PFSK-1 (cell line): ENCODE data around the gene STXBP5L.

ENCODE experiments used
- FOXP2 ChIP-seq: optimal IDR thresholded peaks from 2 replicates; pipeline ENCODE3; 2011; ENCODE audit warnings: borderline replicate concordance, control low read depth, inconsistent platforms; ENCODE audit not compliant: insufficient read depth; ENCODE audit errors: extremely low read length, extremely low read depth
- POLR2AphosphoS5 ChIP-seq: IDR thresholded peaks from 2 replicates; pipeline ENCODE4 v1.6.1; 2012; ENCODE audit warnings: low read depth, mild to moderate bottlenecking, control low read depth, low read length, moderate library complexity
- SIN3A ChIP-seq: IDR thresholded peaks from 2 replicates; pipeline ENCODE4 v1.6.1; 2012; ENCODE audit warnings: mild to moderate bottlenecking, low read length, moderate library complexity, borderline replicate concordance; ENCODE audit not compliant: insufficient read depth
- TAF1 ChIP-seq: IDR thresholded peaks from 2 replicates; pipeline ENCODE4 v1.6.1; 2012; ENCODE audit warnings: low read length, control low read depth, borderline replicate concordance; ENCODE audit not compliant: insufficient read depth
- TF ChIP-seq, protein P1 (sequence below), 2 experiments: IDR thresholded peaks; 2 replicates each; pipeline versions ENCODE4 v1.6.1 to v1.8.0; 2011 to 2012; ENCODE audit warnings: low read depth in 2 of 2, low read length in 2 of 2, control low read depth in 1 of 2, inconsistent platforms in 1 of 2, mild to moderate bottlenecking in 1 of 2, moderate library complexity in 1 of 2; ENCODE audit not compliant: insufficient read depth in 1 of 2

Gene STXBP5L

DNA sequence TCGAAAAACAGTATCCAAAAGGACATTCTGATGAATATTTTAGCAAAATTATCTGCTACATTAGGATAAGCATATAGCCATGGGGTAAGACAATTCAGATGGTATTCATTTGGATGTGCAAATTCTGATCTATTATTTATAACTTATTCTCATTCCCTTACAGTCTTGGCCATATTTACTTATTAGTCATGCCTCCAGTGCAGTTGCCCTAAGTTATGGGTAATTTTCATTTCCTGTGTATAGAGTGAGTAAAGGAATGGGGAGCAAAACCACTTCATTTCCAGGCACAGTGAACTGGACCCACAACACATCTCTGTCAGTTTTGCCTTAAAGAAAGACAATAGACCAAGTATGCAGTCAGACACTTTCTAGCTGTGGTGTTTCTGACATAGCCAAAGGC is 503.5 kb downstream of the STXBP5L start:
- TF ChIP-seq, protein P1, sequence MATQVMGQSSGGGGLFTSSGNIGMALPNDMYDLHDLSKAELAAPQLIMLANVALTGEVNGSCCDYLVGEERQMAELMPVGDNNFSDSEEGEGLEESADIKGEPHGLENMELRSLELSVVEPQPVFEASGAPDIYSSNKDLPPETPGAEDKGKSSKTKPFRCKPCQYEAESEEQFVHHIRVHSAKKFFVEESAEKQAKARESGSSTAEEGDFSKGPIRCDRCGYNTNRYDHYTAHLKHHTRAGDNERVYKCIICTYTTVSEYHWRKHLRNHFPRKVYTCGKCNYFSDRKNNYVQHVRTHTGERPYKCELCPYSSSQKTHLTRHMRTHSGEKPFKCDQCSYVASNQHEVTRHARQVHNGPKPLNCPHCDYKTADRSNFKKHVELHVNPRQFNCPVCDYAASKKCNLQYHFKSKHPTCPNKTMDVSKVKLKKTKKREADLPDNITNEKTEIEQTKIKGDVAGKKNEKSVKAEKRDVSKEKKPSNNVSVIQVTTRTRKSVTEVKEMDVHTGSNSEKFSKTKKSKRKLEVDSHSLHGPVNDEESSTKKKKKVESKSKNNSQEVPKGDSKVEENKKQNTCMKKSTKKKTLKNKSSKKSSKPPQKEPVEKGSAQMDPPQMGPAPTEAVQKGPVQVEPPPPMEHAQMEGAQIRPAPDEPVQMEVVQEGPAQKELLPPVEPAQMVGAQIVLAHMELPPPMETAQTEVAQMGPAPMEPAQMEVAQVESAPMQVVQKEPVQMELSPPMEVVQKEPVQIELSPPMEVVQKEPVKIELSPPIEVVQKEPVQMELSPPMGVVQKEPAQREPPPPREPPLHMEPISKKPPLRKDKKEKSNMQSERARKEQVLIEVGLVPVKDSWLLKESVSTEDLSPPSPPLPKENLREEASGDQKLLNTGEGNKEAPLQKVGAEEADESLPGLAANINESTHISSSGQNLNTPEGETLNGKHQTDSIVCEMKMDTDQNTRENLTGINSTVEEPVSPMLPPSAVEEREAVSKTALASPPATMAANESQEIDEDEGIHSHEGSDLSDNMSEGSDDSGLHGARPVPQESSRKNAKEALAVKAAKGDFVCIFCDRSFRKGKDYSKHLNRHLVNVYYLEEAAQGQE (IDR thresholded peaks at IDR 0.05; ENCODE audit: insufficient read depth in 1 of 2, low read depth in 2 of 2, low read length in 2 of 2) = no peak
- TF ChIP-seq TAF1 = no peak
- TF ChIP-seq SIN3A = no peak
- TF ChIP-seq FOXP2 = no peak
- TF ChIP-seq POLR2AphosphoS5 = no peak

DNA sequence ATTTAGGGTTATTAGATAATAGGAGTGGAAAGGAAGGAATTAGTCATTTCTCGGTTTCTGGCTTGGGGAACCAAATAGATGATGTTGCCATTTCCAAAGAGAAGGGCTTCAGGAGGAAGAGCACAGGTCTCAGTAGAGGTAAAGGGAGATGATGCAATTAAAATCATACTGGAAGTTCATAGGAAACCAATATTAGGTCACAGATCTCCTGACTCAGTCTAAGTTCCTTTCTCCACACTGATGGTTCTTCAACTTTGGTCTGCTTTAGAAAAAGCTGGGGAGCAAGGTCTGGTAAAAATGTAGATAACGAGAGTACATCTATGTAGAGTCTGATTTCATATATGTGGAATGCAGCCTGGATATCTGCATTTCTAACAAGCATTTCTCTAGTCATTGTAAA is 506.9 kb downstream of the STXBP5L start:
- TF ChIP-seq, protein P1 (IDR thresholded peaks at IDR 0.05; ENCODE audit: insufficient read depth in 1 of 2, low read depth in 2 of 2, low read length in 2 of 2) = no peak
- TF ChIP-seq SIN3A = no peak
- TF ChIP-seq TAF1 = no peak
- no peak for TF ChIP-seq FOXP2
- TF ChIP-seq POLR2AphosphoS5 = no peak

DNA sequence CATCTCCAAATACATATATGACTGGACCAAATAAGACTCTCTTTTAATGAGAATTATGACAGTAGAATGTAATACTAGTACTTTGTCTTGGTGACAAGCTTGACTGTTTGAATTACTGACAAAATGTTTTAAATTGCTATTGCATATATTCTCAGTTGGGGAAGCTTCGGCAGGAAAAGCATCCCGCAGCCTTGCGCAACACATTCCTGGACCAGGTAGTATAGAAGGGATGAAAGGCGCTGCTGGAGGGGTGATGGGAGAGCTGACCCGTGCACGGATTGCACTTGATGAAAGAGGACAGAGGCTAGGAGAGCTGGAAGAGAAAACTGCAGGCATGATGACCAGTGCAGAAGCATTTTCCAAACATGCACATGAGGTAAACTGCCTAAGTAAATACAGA is 510.2 kb downstream of the STXBP5L start:
- TF ChIP-seq FOXP2 (no peak), POLR2AphosphoS5 (no peak), TAF1 (no peak), SIN3A (no peak)
- TF ChIP-seq, protein P1 (IDR thresholded peaks at IDR 0.05; ENCODE audit: insufficient read depth in 1 of 2, low read depth in 2 of 2, low read length in 2 of 2) = no peak

DNA sequence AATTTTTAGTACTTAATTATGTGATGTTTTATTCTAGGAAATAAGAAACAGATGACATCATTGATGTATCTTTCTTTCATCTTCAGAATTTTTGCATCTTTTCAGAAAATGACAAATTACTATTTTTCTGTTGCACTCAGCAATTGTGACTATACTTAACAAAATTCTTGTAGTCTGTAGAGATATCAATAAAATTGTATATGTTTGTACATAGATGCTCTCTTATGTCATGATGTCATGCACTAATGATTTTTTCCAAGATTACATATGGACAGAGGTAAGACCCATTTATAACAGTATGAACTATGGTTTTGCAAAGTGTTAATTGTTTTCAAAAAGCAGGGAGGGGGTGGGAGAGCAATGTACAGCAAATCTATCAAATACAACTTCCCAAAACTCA is 516.5 kb downstream of the STXBP5L start:
- TF ChIP-seq TAF1 (no peak), SIN3A (no peak), FOXP2 (no peak), POLR2AphosphoS5 (no peak)
- TF ChIP-seq, protein P1 (IDR thresholded peaks at IDR 0.05; ENCODE audit: insufficient read depth in 1 of 2, low read depth in 2 of 2, low read length in 2 of 2) = no peak
